Measurements from ENCODE around the gene IMMT.

Gene IMMT

DNA sequence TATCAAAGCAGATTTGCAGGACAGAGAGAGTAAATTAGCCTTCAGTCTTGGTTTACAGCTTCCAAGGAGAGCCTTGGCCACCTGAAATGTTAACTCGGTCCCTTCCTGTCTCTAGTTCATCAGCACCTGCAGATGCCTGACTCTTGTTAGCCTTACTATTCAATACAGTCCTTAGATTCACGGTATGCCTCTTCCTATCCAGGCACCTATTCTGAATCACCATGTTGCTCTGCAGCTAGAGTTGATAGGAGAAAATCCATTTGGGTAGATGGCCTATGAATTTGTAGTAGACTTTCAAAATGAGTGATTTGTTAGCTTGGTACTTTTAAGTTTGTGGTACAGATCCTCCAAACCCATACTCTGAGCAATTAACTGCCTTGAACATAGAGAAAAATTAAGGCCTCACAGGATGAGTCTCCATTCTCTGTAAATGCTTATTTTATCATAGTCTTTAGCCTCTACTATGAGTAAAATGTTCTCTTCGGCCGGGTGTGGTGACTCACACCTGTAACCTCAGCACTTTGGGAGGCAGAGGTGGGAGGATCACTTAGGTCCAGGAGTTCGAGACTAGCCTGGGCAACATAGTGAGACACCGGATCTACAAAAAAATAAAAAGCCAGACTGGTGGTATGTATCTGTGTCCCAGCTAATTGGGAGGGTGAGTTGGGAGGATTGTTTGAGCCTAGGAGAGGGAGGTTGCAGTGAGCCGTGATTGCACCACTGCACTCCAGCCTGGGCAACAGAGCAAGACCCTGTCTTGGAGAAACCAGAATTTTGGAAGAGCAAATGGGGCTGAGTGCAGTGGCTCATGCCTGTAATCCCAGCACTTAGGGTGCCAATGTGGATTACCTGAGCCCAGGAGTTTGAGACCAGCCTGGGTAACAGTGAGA is 56.3 kb downstream of the IMMT start:
- no peak for DNase-seq

DNA sequence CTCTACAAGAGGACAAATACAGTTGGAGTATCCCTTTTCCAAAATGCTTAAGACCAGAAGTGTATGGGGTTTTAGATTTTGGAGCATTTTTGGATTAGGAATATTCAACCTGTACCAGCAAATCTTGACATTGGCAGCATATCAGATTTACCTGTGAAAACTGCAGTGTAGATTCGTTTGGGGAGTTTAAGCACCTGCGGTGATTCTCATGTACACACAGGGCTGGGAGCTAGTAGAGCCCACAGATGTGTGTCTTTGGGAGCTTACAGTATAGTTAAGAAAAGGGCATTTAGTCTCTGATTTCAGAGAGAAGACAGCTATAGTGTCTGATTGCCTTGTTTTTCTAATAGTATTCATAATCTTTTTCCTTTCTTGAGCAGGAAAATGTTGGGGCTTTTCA is 59.1 kb downstream of the IMMT start:
- DNase-seq, result no peak

DNA sequence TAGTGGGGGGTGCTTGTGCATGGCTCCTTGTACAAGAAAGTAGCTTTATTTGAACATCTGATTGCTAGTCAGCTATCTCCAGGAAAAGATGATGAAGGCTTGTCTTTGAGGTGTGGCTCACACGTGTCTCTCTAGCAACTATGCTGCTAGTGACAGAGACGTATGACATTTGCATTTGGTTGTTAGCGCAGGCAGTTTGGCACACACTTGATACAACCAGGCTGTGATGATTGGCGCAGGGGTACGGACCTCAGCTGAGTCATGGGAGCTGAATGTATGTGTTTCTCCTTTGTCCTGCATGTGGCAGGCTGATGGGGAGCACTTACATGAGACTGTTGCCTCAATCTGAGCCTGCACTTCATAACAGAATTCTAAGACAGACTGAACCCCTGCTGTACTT is 59.6 kb downstream of the IMMT start:
- DNase-seq, result no peak

DNA sequence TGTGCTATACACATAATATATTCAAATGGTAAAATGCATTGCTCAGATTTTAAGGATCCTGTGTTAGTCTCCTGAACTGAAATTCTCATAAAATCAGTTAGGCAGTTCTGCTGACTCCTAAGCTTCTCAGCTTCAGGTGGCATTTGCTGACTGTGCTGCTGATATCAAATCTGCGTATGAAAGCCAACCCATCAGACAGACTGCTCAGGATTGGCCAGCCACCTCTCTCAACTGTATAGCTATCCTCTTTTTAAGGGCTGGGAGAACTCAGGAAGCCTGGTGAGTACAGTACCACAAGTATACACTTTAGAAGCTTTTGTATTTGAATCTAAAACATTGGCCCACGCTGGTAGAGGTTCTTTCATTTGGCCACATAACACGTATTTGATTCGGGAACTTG is 60.6 kb downstream of the IMMT start:
- DNase-seq, result no peak

DNA sequence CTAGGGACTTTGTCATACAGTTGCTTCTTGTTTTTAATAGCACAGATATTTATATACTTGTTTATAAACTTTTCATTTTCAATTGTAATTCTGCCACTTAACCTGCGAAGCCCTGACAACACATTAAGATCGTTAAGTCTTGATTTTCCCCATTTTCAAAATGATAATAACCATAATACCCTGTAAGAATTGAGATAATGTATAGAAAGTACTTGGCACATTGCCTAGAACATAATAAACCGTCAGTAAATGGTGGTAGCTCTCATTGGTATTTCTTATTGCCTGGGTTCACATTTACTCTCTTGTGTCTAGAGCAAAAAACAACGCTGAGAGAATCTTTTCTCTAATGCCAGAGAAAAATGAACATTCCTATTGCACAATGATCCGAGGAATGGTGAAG is 70.6 kb downstream of the IMMT start:
- no peak for DNase-seq

DNA sequence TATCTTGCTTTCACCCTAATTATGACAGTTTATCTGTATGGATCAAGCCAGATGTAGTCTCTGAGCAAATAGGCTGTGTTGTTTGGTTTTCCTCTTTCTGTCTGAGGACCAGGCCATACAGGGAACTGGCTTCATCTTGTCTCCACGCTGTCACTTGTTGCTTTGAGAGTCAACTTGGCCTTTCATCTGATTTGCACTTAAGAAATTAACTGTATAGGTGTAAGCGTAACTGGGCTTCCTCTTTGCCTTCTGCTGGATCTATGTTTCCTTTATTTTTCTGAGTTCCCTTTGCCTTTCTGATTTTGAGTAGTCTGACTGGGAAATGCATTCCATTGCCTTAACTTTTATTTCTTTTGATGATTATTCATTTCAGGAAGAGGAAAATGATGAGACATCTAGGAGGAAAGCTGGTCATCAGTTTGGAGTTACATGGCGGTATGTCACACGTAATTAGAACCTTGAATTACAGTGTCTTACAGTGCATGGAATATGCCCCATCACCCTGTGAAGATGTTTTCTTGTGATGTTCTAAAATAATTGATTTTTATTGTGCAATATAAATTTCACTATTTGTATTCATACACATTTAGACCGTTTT is 71.8 kb downstream of the IMMT start:
- no peak for DNase-seq

DNA sequence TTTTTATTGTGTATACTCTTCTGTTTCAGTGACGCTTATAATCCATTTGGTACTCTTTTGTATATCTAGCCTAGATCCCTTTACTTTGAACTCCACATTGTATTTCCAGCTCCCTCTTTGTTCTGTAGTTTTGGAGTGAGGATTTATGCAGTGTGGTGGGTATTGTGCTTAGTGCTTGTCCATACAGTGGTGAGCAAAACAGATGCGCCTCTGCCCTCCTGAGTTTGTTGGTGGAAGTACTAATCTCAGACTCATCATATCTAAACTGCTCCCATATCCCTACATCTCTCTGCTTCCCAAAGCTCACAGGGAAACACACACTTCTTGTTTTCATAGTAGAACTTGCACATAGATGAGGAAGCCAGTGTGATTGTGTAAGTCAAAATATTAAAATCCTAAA is 77.1 kb downstream of the IMMT start:
- DNase-seq, result no peak

DNA sequence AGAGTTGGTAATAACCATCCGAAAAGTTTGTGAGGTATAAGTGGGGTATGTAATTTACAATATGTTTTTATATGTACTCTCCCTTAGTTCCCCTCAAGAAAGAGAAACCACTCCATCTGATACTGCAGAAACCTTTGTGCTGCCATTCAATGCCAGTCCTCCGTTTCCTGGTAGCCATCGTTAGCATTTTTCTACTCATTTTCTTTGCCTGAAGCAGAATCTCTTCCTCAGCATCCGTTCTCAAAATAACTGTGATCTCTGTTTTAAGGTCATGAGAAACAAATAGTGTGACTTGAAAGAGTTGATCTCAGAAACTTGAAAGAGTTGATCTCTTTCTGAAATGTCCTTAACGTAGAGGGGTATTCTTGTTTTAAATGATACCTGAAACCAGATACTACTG is 88.2 kb downstream of the IMMT start:
- DNase-seq, result no peak

DNA sequence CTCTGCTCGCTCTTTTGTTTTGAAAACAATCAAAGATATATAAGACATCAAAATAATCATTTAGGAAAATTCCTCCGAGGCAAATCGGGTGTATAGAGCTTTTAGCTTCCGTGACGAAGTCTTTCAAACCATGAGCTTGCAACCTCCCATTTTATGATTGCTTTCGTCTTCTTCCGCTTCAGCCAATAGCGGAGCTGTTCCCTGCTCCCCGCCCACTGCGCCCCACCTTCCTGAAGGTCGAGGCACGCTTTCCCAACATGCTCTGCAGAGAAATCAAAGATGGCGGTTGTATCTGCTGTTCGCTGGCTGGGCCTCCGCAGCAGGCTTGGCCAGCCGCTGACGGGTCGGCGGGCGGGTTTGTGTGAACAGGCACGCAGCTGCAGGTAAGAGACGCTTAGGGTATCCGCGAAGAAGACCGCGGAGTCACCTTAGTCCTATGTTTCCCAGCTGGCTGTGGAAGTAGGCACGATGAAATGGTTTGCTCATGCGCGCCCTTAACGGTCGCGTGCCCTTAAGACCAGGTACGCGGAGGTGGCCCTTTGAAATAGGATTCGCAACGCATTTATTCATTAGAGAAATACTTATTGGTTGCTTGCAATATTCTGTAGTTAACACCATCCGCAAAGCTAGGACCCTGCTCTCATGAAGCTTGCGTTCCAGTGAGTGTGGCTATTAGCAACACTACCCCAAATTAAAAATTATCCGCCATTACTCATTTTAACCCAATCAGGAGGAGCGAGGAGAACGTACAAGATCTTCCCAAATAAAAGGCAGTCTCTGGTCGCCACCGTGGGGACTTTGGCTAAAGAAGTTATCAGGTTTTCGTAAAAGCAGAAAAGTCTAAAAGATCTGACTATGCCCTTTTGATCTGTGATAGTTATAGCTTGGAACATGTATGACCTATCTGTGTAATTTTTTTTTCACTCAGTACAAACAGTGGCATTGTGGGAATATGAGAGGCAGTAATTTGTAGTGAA is 89.0 kb downstream of the IMMT start, which contains the start of gene PTCD3:
TSS of gene PTCD3 (plus strand) at position 267 of the 977 bp plus-strand sequence. CDS start at position 280, 13 bp downstream.
- peak; percentile 94 to 95 for DNase-seq

DNA sequence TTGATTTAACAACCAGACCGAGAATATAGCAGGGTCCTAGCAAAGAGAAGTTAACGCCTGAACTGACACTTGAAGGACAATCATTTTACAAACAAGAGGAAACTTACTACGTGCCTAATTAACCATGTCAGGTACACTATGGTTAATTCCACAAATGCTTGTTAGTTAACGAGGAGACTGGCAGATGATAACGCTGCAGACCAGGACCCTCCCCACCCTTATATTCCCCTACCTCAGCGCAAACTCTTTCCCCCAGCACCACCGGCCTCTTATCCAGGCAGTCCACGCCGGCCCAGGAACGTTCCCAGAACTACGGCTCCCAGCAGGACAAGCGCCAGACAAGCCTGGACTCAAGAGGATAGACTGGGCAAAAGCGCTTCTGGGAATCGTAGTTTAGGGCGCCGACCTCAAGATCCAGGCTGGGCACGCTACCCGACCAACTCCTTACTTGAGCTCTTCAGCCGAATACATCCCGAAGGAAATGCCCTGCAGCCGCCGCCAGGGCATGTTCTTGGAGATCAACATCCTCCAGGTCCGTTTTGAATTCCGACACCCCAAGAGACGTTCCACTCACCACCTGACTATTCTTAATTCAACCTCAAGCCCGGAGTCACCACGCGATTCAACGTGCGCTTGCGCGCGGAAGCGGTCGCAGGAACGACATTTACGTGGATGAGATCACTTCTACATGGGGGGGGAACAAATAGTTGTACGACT is 89.9 kb downstream of the IMMT start, which contains the start of gene POLR1A:
TSS of gene POLR1A (minus strand) at position 635 of the 717 bp plus-strand sequence. CDS start at position 525, 110 bp downstream.
- peak; percentile 73 to 76 for DNase-seq

DNA sequence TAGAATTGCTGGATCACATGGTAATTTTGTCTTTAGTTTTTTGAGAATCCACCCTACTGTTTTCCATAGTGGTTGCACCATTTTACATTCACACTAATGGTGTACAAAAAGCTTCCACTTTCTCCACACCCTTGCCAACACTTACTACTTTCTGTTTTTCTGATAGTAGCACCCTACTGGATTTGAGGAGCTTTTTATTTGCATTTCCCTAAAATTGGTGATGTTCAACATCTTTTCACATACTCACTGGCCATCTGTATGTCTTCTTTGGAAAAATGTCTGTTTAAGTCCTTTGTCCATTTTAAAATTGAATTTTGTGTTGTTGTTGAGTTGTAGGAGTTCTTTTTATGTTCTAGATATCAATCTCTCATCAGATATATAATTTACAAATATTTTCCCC is 93.1 kb downstream of the IMMT start:
- DNase-seq, result no peak

DNA sequence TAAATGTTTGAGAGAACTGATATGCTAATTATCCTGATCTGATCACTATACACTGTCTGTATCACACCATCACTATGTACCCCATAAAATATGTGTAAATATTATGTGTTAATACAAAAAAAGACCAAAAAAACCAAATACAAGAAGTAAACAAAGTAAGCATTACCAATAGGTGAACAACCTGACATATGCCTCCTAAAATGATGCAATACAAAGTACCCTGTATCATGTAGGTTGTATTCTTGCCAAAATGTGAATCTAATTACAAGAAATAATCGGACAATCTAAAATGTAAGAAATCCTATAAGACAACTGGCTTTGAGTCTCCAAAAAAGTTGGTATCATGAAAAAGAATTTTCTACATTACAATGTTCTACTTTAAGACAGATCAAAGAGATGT is 97.3 kb downstream of the IMMT start:
- DNase-seq, result no peak

DNA sequence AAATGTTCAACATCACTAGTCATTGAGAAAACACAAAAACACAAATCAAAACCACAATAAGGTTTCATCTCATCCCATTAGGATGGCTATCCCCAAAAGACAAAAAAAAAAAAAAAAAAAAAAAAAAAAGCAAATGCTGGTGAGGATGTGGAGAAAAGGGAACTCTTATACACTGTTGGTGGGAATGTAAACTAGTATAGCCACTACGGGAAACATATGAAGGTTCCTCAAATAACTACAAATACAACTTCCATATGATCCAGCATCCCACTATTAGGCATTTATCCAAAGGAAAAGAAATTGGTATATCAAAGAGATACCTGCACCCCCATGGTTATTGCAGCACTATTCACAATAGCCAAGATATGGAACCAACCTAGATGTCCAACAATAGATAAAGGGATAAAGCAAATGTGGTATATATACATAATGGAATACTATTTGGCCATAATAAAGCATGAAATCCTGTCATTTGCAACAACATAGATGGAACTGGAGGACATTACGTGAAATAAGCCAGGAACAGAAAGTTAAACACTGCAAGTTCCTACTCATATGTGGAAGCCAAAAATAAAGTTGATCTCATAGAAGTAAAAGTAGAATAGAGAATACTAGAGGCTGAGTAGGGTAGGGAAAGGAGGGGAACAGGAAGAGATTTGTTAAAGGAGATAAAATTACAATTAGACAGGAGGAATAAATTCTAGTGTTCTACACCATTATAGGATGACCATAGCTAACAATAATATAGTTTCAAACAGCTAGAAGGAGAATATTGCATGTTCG is 98.0 kb downstream of the IMMT start:
- DNase-seq, result no peak

DNA sequence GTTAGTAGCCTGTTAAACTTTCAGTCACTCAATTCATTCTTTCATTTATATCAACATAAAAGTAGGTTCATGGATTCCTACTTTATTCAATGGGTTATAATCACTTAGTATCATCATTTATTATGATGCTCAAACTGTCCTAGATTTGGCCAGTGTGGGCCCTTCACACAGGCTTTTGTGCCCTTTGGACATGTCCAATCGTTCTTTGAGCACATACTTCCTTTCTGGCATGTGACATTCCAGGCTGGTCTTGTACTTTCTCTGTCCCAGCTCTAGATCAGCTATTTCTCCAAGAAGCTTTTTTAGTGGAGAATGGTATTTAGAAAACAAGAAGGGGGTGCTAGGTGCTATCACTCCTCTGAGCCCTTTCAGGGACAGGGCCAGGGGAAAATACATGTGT is 101.0 kb downstream of the IMMT start:
- no peak for DNase-seq
